IMR-90 (cell line): Measurements from ENCODE around the gene KLRC3. TPM values are rescaled to one million over a fixed set of nuclear protein-coding genes. Genes with fewer than 3 reads are reported as not detected.

Source experiments
- ATAC-seq: fragments of 200-7000 bp; cut with Tn5 transposase; 2 replicates; pipeline ENCODE4 v1.9.1; 2020; ENCODE audit warnings: low read depth, mild to moderate bottlenecking, moderate library complexity
- BruUV-seq: library from RNA; stranded (reverse); fragments of 400-500 nt; replicated peaks from 2 replicates; lab custom pipeline; 2021; lab: Mats Ljungman, UMichigan
- CTCF ChIA-PET: fragments of 300-600 bp; formaldehyde crosslinking; extraction: SDS; loops from one replicate; lab custom pipeline; 2021; ENCODE audit warnings: antibody characterized with exemption; lab: Yijun Ruan, JAX
- POLR2A ChIA-PET: fragments of 300-600 bp; sonication (Branson Sonifier 250); formaldehyde crosslinking; loops from one replicate; lab custom pipeline; 2022; ENCODE audit warnings: antibody characterized with exemption; ENCODE audit not compliant: unreplicated experiment; lab: Charles Lee
- DNase-seq: peaks from one replicate; pipeline ENCODE4 v3.0.0; 2013
- H2AFZ ChIP-seq: replicated peaks from 2 replicates; pipeline ENCODE3; 2013; ENCODE audit warnings: low read length, mild to moderate bottlenecking; ENCODE audit not compliant: poor library complexity
- H2AK5ac ChIP-seq: 2 replicates; pipeline ENCODE4 v1.6.1; 2013; ENCODE audit warnings: low read depth, low read length, inconsistent platforms
- H2AK9ac ChIP-seq: replicated peaks from 2 replicates; pipeline ENCODE3; 2013; ENCODE audit warnings: mild to moderate bottlenecking, low read depth, low read length, moderate library complexity; ENCODE audit not compliant: poor library complexity
- H2BK120ac ChIP-seq: 2 replicates; pipeline ENCODE4 v1.6.1; 2013; ENCODE audit warnings: low read depth, low read length, inconsistent platforms
- H2BK15ac ChIP-seq: 3 replicates; pipeline ENCODE4 v1.6.1; 2013; ENCODE audit warnings: low read depth, low read length, inconsistent platforms
- H2BK20ac ChIP-seq: 2 replicates; pipeline ENCODE4 v1.6.1; 2013; ENCODE audit warnings: low read depth, mild to moderate bottlenecking, inconsistent platforms, low read length, moderate library complexity
- H2BK5ac ChIP-seq: 2 replicates; pipeline ENCODE4 v1.6.1; 2013; ENCODE audit warnings: mild to moderate bottlenecking, low read depth, low read length, inconsistent platforms; ENCODE audit not compliant: poor library complexity, severe bottlenecking
- H3K14ac ChIP-seq: replicated peaks from 2 replicates; pipeline ENCODE4 v1.6.1; 2013; ENCODE audit warnings: low read depth, low read length, inconsistent platforms
- H3K18ac ChIP-seq: 2 replicates; pipeline ENCODE4 v1.6.1; 2013; ENCODE audit warnings: low read depth, low read length, control low read depth
- H3K23ac ChIP-seq: 2 replicates; pipeline ENCODE4 v1.6.1; 2013; ENCODE audit warnings: low read depth, low read length, inconsistent platforms
- H3K27ac ChIP-seq: 2 replicates; pipeline ENCODE4 v1.5.1; 2013; ENCODE audit warnings: mild to moderate bottlenecking, control low read depth, low read length; ENCODE audit not compliant: insufficient read depth
- H3K27me3 ChIP-seq: 2 replicates; pipeline ENCODE4 v1.6.1; 2013; ENCODE audit warnings: low read length; ENCODE audit not compliant: control insufficient read depth, insufficient read depth
- H3K36me3 ChIP-seq: 2 replicates; pipeline ENCODE4 v1.6.1; 2013; ENCODE audit warnings: low read length, mixed read lengths; ENCODE audit not compliant: control insufficient read depth, insufficient read depth
- H3K4ac ChIP-seq: 2 replicates; pipeline ENCODE4 v1.6.1; 2013; ENCODE audit warnings: low read depth, low read length, inconsistent platforms
- H3K4me1 ChIP-seq: 2 replicates; pipeline ENCODE4 v1.6.1; 2013; ENCODE audit warnings: low read length, mixed read lengths; ENCODE audit not compliant: control insufficient read depth, insufficient read depth
- H3K4me2 ChIP-seq: 2 replicates; pipeline ENCODE4 v1.6.1; 2013; ENCODE audit warnings: low read depth, mild to moderate bottlenecking, control low read depth, low read length, moderate library complexity
- H3K4me3 ChIP-seq: 2 replicates; pipeline ENCODE4 v1.5.1; 2013; ENCODE audit warnings: low read depth, mild to moderate bottlenecking, control low read depth, low read length, moderate library complexity; ENCODE audit not compliant: insufficient read depth
- H3K56ac ChIP-seq: 2 replicates; pipeline ENCODE4 v1.6.1; 2013; ENCODE audit warnings: low read length, inconsistent platforms; ENCODE audit not compliant: insufficient read depth; ENCODE audit errors: extremely low read depth
- H3K79me1 ChIP-seq, 2 experiments: 2 replicates each; pipeline ENCODE4 v1.6.1; 2013; ENCODE audit warnings: low read length in 2 of 2, inconsistent platforms in 1 of 2, low read depth in 1 of 2
- H3K9ac ChIP-seq: 2 replicates; pipeline ENCODE4 v1.6.1; 2013; ENCODE audit warnings: low read depth, low read length, control low read depth
- H3K9me1 ChIP-seq: 2 replicates; pipeline ENCODE4 v1.6.1; 2013; ENCODE audit warnings: low read length, inconsistent platforms; ENCODE audit not compliant: insufficient read depth
- H3K9me3 ChIP-seq: 2 replicates; pipeline ENCODE4 v1.6.1; 2013; ENCODE audit warnings: low read length; ENCODE audit not compliant: control insufficient read depth, insufficient read depth
- H4K20me1 ChIP-seq: 2 replicates; pipeline ENCODE4 v1.6.1; 2013; ENCODE audit warnings: low read length, inconsistent platforms; ENCODE audit not compliant: insufficient read depth
- H4K5ac ChIP-seq: 2 replicates; pipeline ENCODE4 v1.6.1; 2013; ENCODE audit warnings: mild to moderate bottlenecking, low read depth, low read length, control low read depth
- H4K8ac ChIP-seq, 2 experiments: 2 replicates each; pipeline ENCODE4 v1.6.1; 2013; ENCODE audit warnings: low read depth in 2 of 2, low read length in 2 of 2, control low read depth in 1 of 2, inconsistent platforms in 1 of 2
- H4K91ac ChIP-seq: 2 replicates; pipeline ENCODE4 v1.6.1; 2013; ENCODE audit warnings: low read depth, low read length, inconsistent platforms; ENCODE audit not compliant: insufficient read depth
- ELK1 ChIP-seq: fragments of 150-350 bp; IDR thresholded peaks from 2 replicates; pipeline ENCODE4 v1.6.1; 2016; ENCODE audit warnings: low read depth, mild to moderate bottlenecking, low read length, moderate library complexity, borderline replicate concordance
- RAD21 ChIP-seq: IDR thresholded peaks from 2 replicates; pipeline ENCODE4 v1.6.1; 2012; ENCODE audit warnings: low read length, improper control_type of control experiment
- RCOR1 ChIP-seq: IDR thresholded peaks from 2 replicates; pipeline ENCODE4 v1.6.1; 2012; ENCODE audit warnings: mild to moderate bottlenecking, low read length, improper control_type of control experiment; ENCODE audit not compliant: insufficient replicate concordance
- USF2 ChIP-seq: fragments of 150-350 bp; IDR thresholded peaks from 2 replicates; pipeline ENCODE4 v1.6.1; 2017; ENCODE audit warnings: mild to moderate bottlenecking, antibody characterized with exemption, low read length, low read depth
- WGBS, 2 experiments: methylation state at CpG; one replicate each; pipeline versions ENCODE4 v1.1.5 to v1.1.7; 2013; ENCODE audit warnings: missing lambda C conversion rate in 2 of 2; ENCODE audit not compliant: insufficient read length in 1 of 2; ENCODE audit errors: extremely low coverage in 2 of 2; 5-methylcytosine and 5-hydroxymethylcytosine counted together
- dilution Hi-C: fragments of 300-500 bp; cut with HindIII; formaldehyde crosslinking; loops from one replicate; pipeline ENCODE4 v1.14.3; 2018; ENCODE audit warnings: low sequenced_read_pairs; ENCODE audit not compliant: unreplicated experiment
- in situ Hi-C: fragments of 300-500 bp; cut with MboI; formaldehyde crosslinking; loops from 3 replicates; pipeline ENCODE4 v1.14.3; 2019; ENCODE audit warnings: low sequenced_read_pairs, inconsistent platforms, mixed read lengths
- intact Hi-C: fragments of 100-400 bp; cut with micrococcal nuclease; formaldehyde crosslinking; loops from 2 replicates; pipeline ENCODE4 v1.10.0; 2022
- polyA plus RNA-seq, 3 experiments: library from polyadenylated mRNA; depleted of rRNA; stranded (reverse); fragments of >200 nt; gene quantifications; 2 replicates each; pipeline ENCODE4 v1.2.3, GENCODE V29; 2012; ENCODE audit warnings: low replicate concordance in 1 of 3
- total RNA-seq: library from RNA; depleted of rRNA; stranded (reverse); fragments of >200 nt; gene quantifications from 2 replicates; pipeline ENCODE4 v1.2.3, GENCODE V29; 2012

The KLRC3 gene
- total and polyA plus RNA-seq, 2 of the 4 experiments (the other 2 are of a cell fraction) = not detected

GRCh38 chr12:10363914-10364814, 56.2 kb downstream of the KLRC3 start:
- H3K56ac ChIP-seq = peak overlapping the region; percentile 87
- ATAC-seq (peak; percentile 62), DNase-seq (peak; percentile 41)
- H2AK5ac ChIP-seq = peak overlapping the region; percentile 31; the same call in 1 of the 2 replicates
- peak overlapping the region; percentile 97 for H2BK15ac ChIP-seq
- no peaks in the 10 kb centered on the region for H3K36me3 ChIP-seq
- peak overlapping the region; percentile 94 for H3K14ac ChIP-seq
- peak overlapping the region; percentile 54 for H3K4me3 ChIP-seq
- no TSS peak for BruUV-seq
- peak overlapping the region; percentile 92 for H2AFZ ChIP-seq
- peak overlapping the region; percentile 92 for H3K4ac ChIP-seq
- H4K5ac ChIP-seq = peak overlapping the region; percentile 99
- POLR2A ChIA-PET = interaction anchor here (0.6 kb wide), 1 partner anchor 364 kb away, joined by 4 read pairs; no protein-coding TSS in a partner anchor
- H2BK5ac ChIP-seq = peak overlapping the region; percentile 75
- no peaks in the 10 kb centered on the region for H3K27me3 ChIP-seq
- H3K23ac ChIP-seq = peak overlapping the region; percentile 86
- no peaks in the 10 kb centered on the region for H3K9me3 ChIP-seq
- TF ChIP-seq USF2 (no peak), ELK1 (no peak), RCOR1 (no peak), RAD21 (no peak)
- CTCF ChIA-PET = no interaction called here
- H2BK20ac ChIP-seq = peak overlapping the region; percentile 70
- no peaks in the 10 kb centered on the region for H4K20me1 ChIP-seq
- peaks cover 22% of the 10 kb centered on the region for H3K4me1 ChIP-seq
- peak overlapping the region; percentile 94 for H2BK120ac ChIP-seq
- intact Hi-C loops (loop anchor here (1.0 to 2.0 kb wide), 2 partner anchors 152 to 355 kb away; partner anchors contain the start of gene GABARAPL1), in situ Hi-C loops (no loop called here), dilution Hi-C loops (no loop called here)
- 0% methylated on average over 10 of the region's 19 CpGs; no CpG with 5 or more reads in 1 of the 2 experiments for WGBS, 2 experiments
- no peaks in the 10 kb centered on the region for H3K9me1 ChIP-seq
- peak overlapping the region; percentile 95 for H3K4me2 ChIP-seq
- H3K79me1 ChIP-seq = no peaks in the 10 kb centered on the region
- peak overlapping the region; percentile 97 for H4K91ac ChIP-seq
- peak overlapping the region; percentile 95 to 96 for H4K8ac ChIP-seq
- peak overlapping the region; percentile 87 for H3K9ac ChIP-seq
- peak overlapping the region; percentile 83 for H3K18ac ChIP-seq
- peak overlapping the region; percentile 82 for H3K27ac ChIP-seq
- H2AK9ac ChIP-seq = peak overlapping the region; percentile 48
